HCT116 (cell line): Measurements from ENCODE around the gene SPATS1. TPM values are rescaled to one million over a fixed set of nuclear protein-coding genes. Genes with fewer than 3 reads are reported as not detected.

Experiments
- ATAC-seq: fragments of 200-7000 bp; cut with Tn5 transposase; 2 replicates; pipeline ENCODE4 v1.9.1; 2020; ENCODE audit warnings: mild to moderate bottlenecking, moderate library complexity
- BruUV-seq: library from RNA; stranded (reverse); fragments of 400-500 nt; replicated peaks from 2 replicates; lab custom pipeline; 2021; lab: Mats Ljungman, UMichigan
- CTCF ChIA-PET: fragments of 300-600 bp; sonication (Branson Sonifier 250); formaldehyde crosslinking; loops from one replicate; lab custom pipeline; 2021; ENCODE audit warnings: antibody characterized with exemption; lab: Charles Lee
- POLR2A ChIA-PET: fragments of 300-600, 350-600 bp; sonication (Branson Sonifier 250); formaldehyde crosslinking; loops from one replicate; lab custom pipeline; 2021; ENCODE audit warnings: antibody characterized with exemption; lab: Charles Lee
- RAD21 ChIA-PET, 2 experiments: fragments of 300-600 bp; sonication (Branson Sonifier 250); formaldehyde crosslinking; loops; one replicate each; lab custom pipeline; 2023; ENCODE audit warnings: low total read pairs in 2 of 2; ENCODE audit not compliant: uncharacterized antibody in 2 of 2, unreplicated experiment in 2 of 2, low non-redundant PET in 1 of 2; lab: Charles Lee
- DNase-seq: peaks from one replicate; pipeline ENCODE4 v3.0.0-alpha.2; 2010; ENCODE audit warnings: low read depth, low spot score
- H2AFZ ChIP-seq: fragments of 200-600 bp; shearing (Covaris generic), sonication (generic); 2 replicates; pipeline ENCODE4 v1.6.1; 2017; ENCODE audit warnings: low read depth, mixed run types, mixed read lengths, antibody characterized with exemption, low read length; ENCODE audit not compliant: poor library complexity, severe bottlenecking
- H3K27ac ChIP-seq: 2 replicates; pipeline ENCODE4 v1.5.1; 2012; ENCODE audit warnings: low read depth, low read length
- H3K27me3 ChIP-seq: fragments of 200-600 bp; sonication (generic); 2 replicates; pipeline ENCODE4 v1.6.1; 2016; ENCODE audit warnings: mixed run types, low read length, mixed read lengths; ENCODE audit not compliant: insufficient read depth
- H3K36me3 ChIP-seq, 2 experiments: fragments of 200-500 bp in 1 of 2; fragments of 200-600 bp in 1 of 2; sonication (Bioruptor generic) in 1 of 2; sonication (generic) in 1 of 2; 2 replicates each; pipeline versions ENCODE4 v1.5.1 to v1.6.1; 2014 to 2016; ENCODE audit warnings: low read length in 2 of 2, inconsistent platforms in 1 of 2, mixed read lengths in 1 of 2, mixed run types in 1 of 2; ENCODE audit not compliant: insufficient read depth in 2 of 2, control insufficient read depth in 1 of 2
- H3K4me1 ChIP-seq, 2 experiments: fragments of 200-600 bp in 1 of 2; sonication (generic) in 1 of 2; 2 replicates each; pipeline versions ENCODE4 v1.5.1 to v1.6.1; 2012 to 2017; ENCODE audit warnings: low read length in 2 of 2, inconsistent platforms in 1 of 2, mild to moderate bottlenecking in 1 of 2, mixed read lengths in 1 of 2, mixed run types in 1 of 2, moderate library complexity in 1 of 2; ENCODE audit not compliant: insufficient read depth in 2 of 2, control insufficient read depth in 1 of 2
- H3K4me2 ChIP-seq: fragments of 200-600 bp; sonication (generic); 2 replicates; pipeline ENCODE4 v1.6.1; 2017; ENCODE audit warnings: mixed run types, low read length, mixed read lengths
- H3K4me3 ChIP-seq, 2 experiments: fragments of 200-600 bp in 1 of 2; sonication (generic) in 1 of 2; replicated peaks in 1 of 2; 2 replicates each; pipeline ENCODE4 v1.5.1; 2011 to 2016; ENCODE audit warnings: low read length in 2 of 2, control low read depth in 1 of 2, low read depth in 1 of 2, mild to moderate bottlenecking in 1 of 2, mixed read lengths in 1 of 2, mixed run types in 1 of 2
- H3K79me2 ChIP-seq: fragments of 200-600 bp; sonication (generic); 2 replicates; pipeline ENCODE4 v1.6.1; 2017; ENCODE audit warnings: mild to moderate bottlenecking, mixed run types, low read length, moderate library complexity, mixed read lengths; ENCODE audit not compliant: insufficient read depth
- H3K9ac ChIP-seq: fragments of 200-600 bp; sonication (generic); 2 replicates; pipeline ENCODE4 v1.6.1; 2016; ENCODE audit warnings: low read length, mixed read lengths
- H3K9me2 ChIP-seq: fragments of 200-600 bp; sonication (generic), shearing (Covaris generic); 2 replicates; pipeline ENCODE4 v1.6.1; 2017; ENCODE audit warnings: mixed run types, mild to moderate bottlenecking, moderate library complexity; ENCODE audit not compliant: insufficient read depth
- H3K9me3 ChIP-seq, 2 experiments: fragments of 200-500 bp in 1 of 2; fragments of 200-600 bp in 1 of 2; sonication (Bioruptor generic) in 1 of 2; sonication (generic) in 1 of 2; 2 replicates each; pipeline ENCODE4 v1.6.1; 2014 to 2017; ENCODE audit warnings: low read length in 2 of 2, mixed read lengths in 2 of 2, inconsistent platforms in 1 of 2, low read depth in 1 of 2, mild to moderate bottlenecking in 1 of 2, mixed run types in 1 of 2, moderate library complexity in 1 of 2; ENCODE audit not compliant: control insufficient read depth in 1 of 2, insufficient read depth in 1 of 2
- H4K20me1 ChIP-seq: fragments of 200-600 bp; sonication (generic), shearing (Covaris generic); 2 replicates; pipeline ENCODE4 v1.6.1; 2017; ENCODE audit warnings: mixed run types, mild to moderate bottlenecking, moderate library complexity; ENCODE audit not compliant: insufficient read depth
- CBX3 ChIP-seq: IDR thresholded peaks from 2 replicates; pipeline ENCODE4 v1.6.1; 2012; ENCODE audit warnings: low read depth
- CEBPB ChIP-seq: IDR thresholded peaks from 2 replicates; pipeline ENCODE4 v1.6.1; 2012; ENCODE audit warnings: low read depth
- EGR1 ChIP-seq: IDR thresholded peaks from 2 replicates; pipeline ENCODE4 v1.6.1; 2012; ENCODE audit warnings: low read depth
- EZH2 ChIP-seq: fragments of 200-600 bp; sonication (generic); IDR thresholded peaks from 2 replicates; pipeline ENCODE4 v1.6.1; 2017; ENCODE audit warnings: antibody characterized with exemption, mixed run types
- EZH2phosphoT487 ChIP-seq: fragments of 200-600 bp; IDR thresholded peaks from 2 replicates; pipeline ENCODE4 v1.6.1; 2018; ENCODE audit warnings: antibody characterized with exemption, borderline replicate concordance
- JUND ChIP-seq: IDR thresholded peaks from 2 replicates; pipeline ENCODE4 v1.6.1; 2012
- REST ChIP-seq: IDR thresholded peaks from 2 replicates; pipeline ENCODE4 v1.6.1; 2012; ENCODE audit warnings: low read depth
- SIN3A ChIP-seq: IDR thresholded peaks from 2 replicates; pipeline ENCODE4 v1.6.1; 2012; ENCODE audit warnings: low read depth
- TCF7L2 ChIP-seq: IDR thresholded peaks from 2 replicates; pipeline ENCODE4 v1.7.0; 2011; ENCODE audit warnings: borderline replicate concordance, inconsistent platforms; ENCODE audit not compliant: insufficient read depth, insufficient read length; ENCODE audit errors: extremely low read depth
- YY1 ChIP-seq: IDR thresholded peaks from 2 replicates; pipeline ENCODE4 v1.6.1; 2011; ENCODE audit warnings: low read length, low read depth, moderate library complexity, mild to moderate bottlenecking; ENCODE audit not compliant: insufficient replicate concordance; ENCODE audit errors: extremely low read depth
- ZBTB33 ChIP-seq: IDR thresholded peaks from 2 replicates; pipeline ENCODE4 v1.6.1; 2011; ENCODE audit warnings: mild to moderate bottlenecking, low read length, moderate library complexity; ENCODE audit not compliant: insufficient replicate concordance; ENCODE audit errors: extremely low read depth
- ZFX ChIP-seq: fragments of 450-650 bp; IDR thresholded peaks from 2 replicates; pipeline ENCODE4 v1.6.1; 2017
- ZNF274 ChIP-seq: fragments of 200-500 bp; sonication (Bioruptor generic); IDR thresholded peaks from 2 replicates; pipeline ENCODE4 v1.6.1; 2014; ENCODE audit warnings: mild to moderate bottlenecking, low read depth, low read length, inconsistent platforms
- intact Hi-C: fragments of 100-400 bp; cut with micrococcal nuclease; formaldehyde crosslinking; loops from 2 replicates; pipeline ENCODE4 v1.10.0; 2022
- total RNA-seq: library from RNA; stranded (reverse); gene quantifications from one replicate; pipeline ENCODE4 v1.2.1, GENCODE V29; 2021; ENCODE audit not compliant: unreplicated experiment
- TF ChIP-seq, protein P1 (sequence below): IDR thresholded peaks from 2 replicates; pipeline ENCODE4 v1.6.1; 2012

The SPATS1 gene
- total RNA-seq, 1 experiment from 2014 or later, result not detected

GRCh38 chr6:44329858-44330257 is 12.6 kb upstream of the SPATS1 start:
- ChIA-PET POLR2A (no interaction called here), CTCF (no interaction called here), RAD21 (no interaction called here)
- Histone ChIP-seq H4K20me1 (no peaks in the 10 kb centered on the region), H3K36me3 (no peaks in the 10 kb centered on the region), H3K27me3 (peaks cover 10% of the 10 kb centered on the region; the same call in 1 of the 2 replicates), H3K79me2 (no peaks in the 10 kb centered on the region), H3K27ac (no peak overlapping the region), H2AFZ (no peak overlapping the region), H3K4me2 (no peak overlapping the region), H3K4me3 (no peak overlapping the region), H3K9ac (no peak overlapping the region), H3K4me1 (no peaks in the 10 kb centered on the region), H3K9me3 (no peaks in the 10 kb centered on the region), H3K9me2 (no peaks in the 10 kb centered on the region)
- BruUV-seq, result no TSS peak
- DNase-seq (no peak), ATAC-seq (no peak)
- intact Hi-C loops, result no loop called here
- TF ChIP-seq TCF7L2, result no peak
- TF ChIP-seq, protein P1, sequence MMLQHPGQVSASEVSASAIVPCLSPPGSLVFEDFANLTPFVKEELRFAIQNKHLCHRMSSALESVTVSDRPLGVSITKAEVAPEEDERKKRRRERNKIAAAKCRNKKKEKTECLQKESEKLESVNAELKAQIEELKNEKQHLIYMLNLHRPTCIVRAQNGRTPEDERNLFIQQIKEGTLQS, result no peak

DNA sequence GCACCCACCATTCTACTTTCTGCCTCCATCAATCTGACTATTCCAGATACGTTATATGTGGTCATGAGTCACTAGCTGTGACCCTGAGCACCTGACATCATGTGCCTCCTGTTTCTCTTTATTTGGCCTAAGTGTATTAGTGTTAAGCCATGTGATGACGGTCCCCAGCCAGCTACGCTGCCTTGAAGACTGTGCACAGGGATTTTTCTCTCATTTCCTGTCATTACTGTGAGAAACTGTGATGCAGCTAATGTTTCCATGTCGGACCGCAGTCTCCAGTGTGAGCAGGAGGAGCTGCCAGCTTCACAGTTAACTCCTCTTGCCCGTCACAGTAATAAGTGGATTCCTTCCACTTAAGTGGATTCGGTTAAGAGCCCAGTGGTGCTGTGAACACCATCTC is 9.9 kb upstream of the SPATS1 start:
- Histone ChIP-seq H3K27me3 (peaks cover 10% of the 10 kb centered on the region; the same call in 1 of the 2 replicates), H3K4me1 (no peaks in the 10 kb centered on the region), H3K9me2 (no peaks in the 10 kb centered on the region), H3K4me3 (no peak overlapping the region), H3K36me3 (no peaks in the 10 kb centered on the region), H3K9me3 (no peaks in the 10 kb centered on the region), H2AFZ (no peak overlapping the region), H3K4me2 (no peak overlapping the region), H3K27ac (no peak overlapping the region), H3K79me2 (no peaks in the 10 kb centered on the region), H4K20me1 (no peaks in the 10 kb centered on the region), H3K9ac (no peak overlapping the region)
- no TSS peak for BruUV-seq
- ChIA-PET POLR2A (no interaction called here), CTCF (interaction anchor here (2.4 kb wide), 1 partner anchor 20 kb away, joined by 10 read pairs; the partner anchor contains the start of gene AARS2), RAD21 (no interaction called here)
- no peak for DNase-seq
- intact Hi-C loops, result no loop called here
- no peak for ATAC-seq
- TF ChIP-seq ZNF274, result no peak
- TF ChIP-seq JUND, result no peak
- TF ChIP-seq EGR1, result no peak
- no peak for TF ChIP-seq EZH2phosphoT487
- TF ChIP-seq, protein P1, result no peak
- TF ChIP-seq YY1, result no peak
- no peak for TF ChIP-seq EZH2
- no peak for TF ChIP-seq REST
- no peak for TF ChIP-seq CBX3
- TF ChIP-seq CEBPB, result no peak
- TF ChIP-seq ZFX, result no peak
- no peak for TF ChIP-seq TCF7L2
- TF ChIP-seq ZBTB33, result no peak
- TF ChIP-seq SIN3A, result no peak
